ENCODE measurements around the gene VAV3. TPM values are rescaled to one million over a fixed set of nuclear protein-coding genes. Genes with fewer than 3 reads are reported as not detected.

The VAV3 gene
- total and polyA plus RNA-seq, 9 of the 15 experiments (the other 6 are each of a cell fraction or from before 2014, with no cell fraction given) = not detected

- FAIRE-seq (no peak), ATAC-seq (no peak), DNase-seq (ENCODE audit: extremely low read depth in 1 of 4, low spot score in 3 of 4) (no peak)
- Histone ChIP-seq H3K4me3 (no peak overlapping the region), H3K27me3 (ENCODE audit: control insufficient read depth in 2 of 2, insufficient read depth in 2 of 2, low read length in 2 of 2) (peaks cover 0 to under 1% of the 10 kb centered on the region in 2 experiments; a peak in 3 of 5 replicates), H2AFZ (ENCODE audit: low read depth, low read length) (no peak overlapping the region), H3K9ac (ENCODE audit: insufficient read depth in 1 of 2, low read depth in 2 of 2, low read length in 2 of 2) (no peak overlapping the region), H3K4me2 (ENCODE audit: insufficient read depth, low read length) (no peak overlapping the region), H3K36me3 (ENCODE audit: control insufficient read depth, insufficient read depth, low read length) (no peaks in the 10 kb centered on the region), H4K20me1 (replicated peaks; ENCODE audit: control insufficient read depth, insufficient read depth, low read length) (no peaks in the 10 kb centered on the region), H3K27ac (ENCODE audit: extremely low read depth, low read depth, low read length) (no peak overlapping the region), H3K9me1 (ENCODE audit: control insufficient read depth, insufficient read depth, low read length) (no peaks in the 10 kb centered on the region), H3K9me3 (replicated peaks; ENCODE audit: control insufficient read depth, insufficient read depth, low read depth, low read length) (no peaks in the 10 kb centered on the region), H3K79me2 (ENCODE audit: control insufficient read depth, insufficient read depth, low read length) (no peaks in the 10 kb centered on the region), H3K4me1 (replicated peaks in 1 of 2; ENCODE audit: control insufficient read depth in 2 of 2, insufficient read depth in 2 of 2, low read length in 2 of 2) (no peaks in the 10 kb centered on the region)
- intact Hi-C loops (cut with micrococcal nuclease) = no loop called here
- ChIA-PET CTCF (ENCODE audit: low intra/inter-chr PET ratio) (no interaction called here), POLR2A (no interaction called here)
- in situ Hi-C loops (cut with MboI) = no loop called here
- 0% methylated on average over 1 of the region's 1 CpG for WGBS (ENCODE audit: insufficient coverage, low coverage, missing lambda C conversion rate)
- no TSS peak for BruUV-seq (replicated peaks)
- TF ChIP-seq MLLT1 (IDR thresholded peaks at IDR 0.05) (no peak), SIRT6 (IDR thresholded peaks at IDR 0.05; ENCODE audit: low read depth, low read length) (no peak), NR4A1 (CRISPR knock-in tag; IDR thresholded peaks at IDR 0.05) (no peak), NR4A1 (tag; IDR thresholded peaks at IDR 0.05) (no peak), ATF4 (CRISPR knock-in tag; IDR thresholded peaks at IDR 0.05) (no peak), TSHZ1 (CRISPR knock-in tag; IDR thresholded peaks at IDR 0.05) (no peak)
These were observed 32.9 kb upstream of the VAV3 start for GRCh38 chr1:107997866-107998265.
